K562 (cell line): ENCODE measurements around the gene DDR2. TPM values are rescaled to one million over a fixed set of nuclear protein-coding genes. Genes with fewer than 3 reads are reported as not detected.

Source experiments
- ATAC-seq: fragments of 200-7000 bp; cut with Tn5 transposase; 3 replicates; pipeline ENCODE4 v1.9.1; 2020; ENCODE audit warnings: moderate library complexity
- BruUV-seq: library from RNA; stranded (reverse); fragments of 400-500 nt; replicated peaks from 2 replicates; lab custom pipeline; 2021; lab: Mats Ljungman, UMichigan
- CTCF ChIA-PET: fragments of 300-600 bp; formaldehyde crosslinking; extraction: SDS; loops from one replicate; lab custom pipeline; 2021; ENCODE audit warnings: low intra/inter-chr PET ratio; lab: Yijun Ruan, JAX
- POLR2A ChIA-PET: fragments of 300-600, 350-650 bp; sonication (Branson Sonifier 250); formaldehyde crosslinking; extraction: SDS; loops from one replicate; lab custom pipeline; 2021; ENCODE audit warnings: antibody characterized with exemption, inconsistent platforms; lab: Yijun Ruan, JAX
- DNase-seq, 4 experiments: peaks; one replicate each; pipeline versions ENCODE4 v3.0.0 to v3.0.0-alpha.2; 2011 to 2018; ENCODE audit warnings: low spot score in 3 of 4, mixed read lengths in 3 of 4; ENCODE audit errors: extremely low read depth in 1 of 4
- FAIRE-seq: peaks from 2 replicates; lab custom pipeline; 2011; peaks lifted over from hg19 to GRCh38; lab: Jason Lieb, UNC
- H2AFZ ChIP-seq: 2 replicates; pipeline ENCODE4 v1.6.0; 2011; ENCODE audit warnings: low read depth, low read length, control low read depth, inconsistent platforms
- H3K27ac ChIP-seq: fragments of 200-600 bp; 3 replicates; pipeline ENCODE4 v1.8.0; 2011; ENCODE audit warnings: low read depth, mild to moderate bottlenecking, control low read depth, inconsistent platforms, low read length, moderate library complexity, mixed read lengths; ENCODE audit errors: extremely low read depth
- H3K27me3 ChIP-seq, 2 experiments: fragments of 300-600 bp in 1 of 2; 2 replicates in 1 of 2; 3 replicates in 1 of 2; pipeline versions ENCODE4 v1.6.0 to v1.8.0; 2011; ENCODE audit warnings: inconsistent platforms in 2 of 2, low read length in 2 of 2, mild to moderate bottlenecking in 1 of 2, mixed read lengths in 1 of 2, moderate library complexity in 1 of 2; ENCODE audit not compliant: control insufficient read depth in 2 of 2, insufficient read depth in 2 of 2
- H3K36me3 ChIP-seq: fragments of 300-600 bp; 3 replicates; pipeline ENCODE4 v1.8.0; 2011; ENCODE audit warnings: mild to moderate bottlenecking, low read length, inconsistent platforms; ENCODE audit not compliant: control insufficient read depth, insufficient read depth
- H3K4me1 ChIP-seq, 2 experiments: fragments of 200-600 bp in 1 of 2; replicated peaks in 1 of 2; 2 replicates in 1 of 2; 3 replicates in 1 of 2; pipeline versions ENCODE4 v1.5.1 to v1.8.0; 2011; ENCODE audit warnings: inconsistent platforms in 2 of 2, low read length in 2 of 2, mild to moderate bottlenecking in 1 of 2, mixed read lengths in 1 of 2, moderate library complexity in 1 of 2; ENCODE audit not compliant: control insufficient read depth in 2 of 2, insufficient read depth in 2 of 2
- H3K4me2 ChIP-seq: 2 replicates; pipeline ENCODE4 v1.6.1; 2011; ENCODE audit warnings: low read length, control low read depth, inconsistent platforms, mixed read lengths; ENCODE audit not compliant: insufficient read depth
- H3K4me3 ChIP-seq: fragments of 200-600 bp; sonication (generic), shearing (Covaris generic); 2 replicates; pipeline ENCODE4 v1.5.1; 2016; ENCODE audit warnings: control low read depth, inconsistent platforms
- H3K79me2 ChIP-seq: fragments of 200-600 bp; 3 replicates; pipeline ENCODE4 v1.8.0; 2011; ENCODE audit warnings: low read length, inconsistent platforms; ENCODE audit not compliant: control insufficient read depth, insufficient read depth
- H3K9ac ChIP-seq, 2 experiments: 2 replicates each; pipeline versions ENCODE4 v1.6.0 to v1.6.1; 2011; ENCODE audit warnings: low read depth in 2 of 2, low read length in 2 of 2, control low read depth in 1 of 2, inconsistent platforms in 1 of 2, mild to moderate bottlenecking in 1 of 2, mixed read lengths in 1 of 2; ENCODE audit not compliant: insufficient read depth in 1 of 2
- H3K9me1 ChIP-seq: one replicate; pipeline ENCODE4 v1.6.0; 2011; ENCODE audit warnings: inconsistent platforms, mild to moderate bottlenecking, low read length, moderate library complexity; ENCODE audit not compliant: control insufficient read depth, insufficient read depth
- H3K9me3 ChIP-seq: replicated peaks from 2 replicates; pipeline ENCODE4 v1.5.1; 2011; ENCODE audit warnings: low read depth, low read length, inconsistent platforms; ENCODE audit not compliant: control insufficient read depth, insufficient read depth
- H4K20me1 ChIP-seq: replicated peaks from 2 replicates; pipeline ENCODE4 v1.6.1; 2011; ENCODE audit warnings: low read length, inconsistent platforms, mixed read lengths; ENCODE audit not compliant: control insufficient read depth, insufficient read depth
- MCM2 ChIP-seq: fragments of 450-650 bp; IDR thresholded peaks from 2 replicates; pipeline ENCODE4 v1.6.1; 2017; ENCODE audit warnings: low read depth, mild to moderate bottlenecking
- RFX1 ChIP-seq: fragments of 450-650 bp; IDR thresholded peaks from 2 replicates; pipeline ENCODE4 v1.6.1; 2016; ENCODE audit warnings: mild to moderate bottlenecking, moderate library complexity
- RFX5 ChIP-seq: IDR thresholded peaks from 2 replicates; pipeline ENCODE4 v1.6.1; 2011; ENCODE audit warnings: low read depth, mild to moderate bottlenecking, improper control_type of control experiment, low read length
- SOX6 ChIP-seq: fragments of 450-650 bp; IDR thresholded peaks from 2 replicates; pipeline ENCODE4 v1.6.1; 2014; ENCODE audit warnings: mild to moderate bottlenecking
- ZNF740 ChIP-seq, 3 experiments: fragments of 200-800 bp in 1 of 3; sonication (Bioruptor generic) in 1 of 3; sonication (generic) in 1 of 3; formaldehyde crosslinking in 1 of 3; IDR thresholded peaks; 2 replicates each; pipeline versions ENCODE4 v1.6.1 to v1.8.0; 2016 to 2022; ENCODE audit warnings: mild to moderate bottlenecking in 2 of 3, missing compliant biosample characterization in 2 of 3, missing genetic modification characterization in 2 of 3, missing genetic modification reagents in 1 of 3
- WGBS: fragments of 100-300 bp; shearing (Covaris generic); methylation state at CpG from one replicate; pipeline ENCODE4 v1.1.6; 2016; ENCODE audit warnings: low coverage, mixed read lengths; ENCODE audit not compliant: insufficient coverage; ENCODE audit errors: missing lambda C conversion rate; 5-methylcytosine and 5-hydroxymethylcytosine counted together
- in situ Hi-C: fragments of 300-500 bp; cut with MboI; formaldehyde crosslinking; loops from 4 replicates; pipeline ENCODE4 v1.15.0; 2018; ENCODE audit warnings: inconsistent platforms, mixed read lengths
- intact Hi-C: fragments of 100-400 bp; cut with micrococcal nuclease; formaldehyde crosslinking; loops from 2 replicates; pipeline ENCODE4 v1.14.2; 2022
- polyA plus RNA-seq, 8 experiments: library from polyadenylated mRNA; depleted of rRNA in 4 of 8; stranded (reverse) in 5 of 8; unstranded in 3 of 8; fragments of >200 nt; fragmentation: Nextera tagmentation in 2 of 8; fragmentation: Illumina TruSeq in 1 of 8; extraction: Ambion mirVana in 2 of 8; extraction: Trizol in 1 of 8; gene quantifications; 2 replicates each; pipeline versions ENCODE4 v1.2.1 to v1.2.3, GENCODE V29; 2011 to 2014; ENCODE audit warnings: inconsistent platforms in 1 of 8, missing spikeins in 1 of 8
- total RNA-seq, 7 experiments: library from RNA; depleted of rRNA in 6 of 7; stranded (reverse); fragments of >200 nt in 6 of 7; fragmentation: Illumina TruSeq in 2 of 7; extraction: Trizol in 2 of 7; gene quantifications; 2 replicates each; pipeline versions ENCODE4 v1.2.1 to v1.2.3, GENCODE V29; 2011 to 2021; ENCODE audit warnings: low replicate concordance in 1 of 7

DDR2 gene
- total and polyA plus RNA-seq, 9 of the 15 experiments (the other 6 are each of a cell fraction or from before 2014, with no cell fraction given) = 0.36 to 2.0 (median 1.1) TPM

GRCh38 chr1:162823231-162823630 lies 191.0 kb downstream of the DDR2 start:
- CTCF ChIA-PET = no interaction called here
- H2AFZ ChIP-seq = 0 out of 2 replicates have a peak overlapping the region, but pooled peaks have one; percentile 54
- no peak overlapping the region for H3K4me3 ChIP-seq
- POLR2A ChIA-PET = interaction anchor here (1.4 to 1.5 kb wide), 2 partner anchors 8 to 10 kb away, joined by 5 to 6 read pairs; no protein-coding TSS in a partner anchor
- DNase-seq = no peak
- H3K9ac ChIP-seq = no peak overlapping the region
- ATAC-seq = no peak
- H3K79me2 ChIP-seq = no peaks in the 10 kb centered on the region
- intact Hi-C loops = no loop called here
- no TSS peak for BruUV-seq
- H3K4me2 ChIP-seq = no peak overlapping the region
- no peak overlapping the region for H3K27ac ChIP-seq
- H4K20me1 ChIP-seq = no peaks in the 10 kb centered on the region
- H3K36me3 ChIP-seq = no peaks in the 10 kb centered on the region
- no peak for FAIRE-seq
- TF ChIP-seq RFX5 = no peak
- TF ChIP-seq MCM2 = no peak
- no peak for TF ChIP-seq ZNF740 (CRISPR knock-in tag; IDR thresholded peaks at IDR 0.05)
- TF ChIP-seq ZNF740 (tag; IDR thresholded peaks at IDR 0.05) = no peak
- no peak for TF ChIP-seq SOX6
- no peak for TF ChIP-seq RFX1
- WGBS = 0% methylated on average over 3 of the region's 3 CpGs
- H3K27me3 ChIP-seq = peaks cover 16 to 21% of the 10 kb centered on the region in 2 experiments
- H3K9me3 ChIP-seq = no peaks in the 10 kb centered on the region
- H3K9me1 ChIP-seq = no peaks in the 10 kb centered on the region
- in situ Hi-C loops = no loop called here
- peaks cover 0 to 8% of the 10 kb centered on the region in 2 experiments; a peak in 3 of 5 replicates for H3K4me1 ChIP-seq
